IPS-20b (cell line): ENCODE results near the gene ANKRD18B.
"Not testable (repeated sequence)": the region's sequence is repeated elsewhere in the genome, so short reads cannot be mapped to it uniquely, and the experiment has no call there.

Source experiments
- H3K27ac ChIP-seq: one replicate; pipeline ENCODE4 v1.5.1; 2013; ENCODE audit warnings: low read length
- H3K27me3 ChIP-seq: 2 replicates; pipeline ENCODE4 v1.6.1; 2013; ENCODE audit warnings: mild to moderate bottlenecking, low read length, inconsistent platforms; ENCODE audit not compliant: insufficient read depth
- H3K36me3 ChIP-seq: 2 replicates; pipeline ENCODE4 v1.6.1; 2013; ENCODE audit warnings: low read depth, mild to moderate bottlenecking, inconsistent platforms, low read length, moderate library complexity; ENCODE audit not compliant: insufficient read depth
- H3K4me1 ChIP-seq: 2 replicates; pipeline ENCODE4 v1.6.1; 2013; ENCODE audit warnings: mild to moderate bottlenecking, control low read depth, inconsistent platforms, low read length, moderate library complexity; ENCODE audit not compliant: insufficient read depth
- H3K4me3 ChIP-seq: 2 replicates; pipeline ENCODE4 v1.5.1; 2013; ENCODE audit warnings: mild to moderate bottlenecking, low read length, inconsistent platforms
- H3K9ac ChIP-seq: 2 replicates; pipeline ENCODE4 v1.6.1; 2013; ENCODE audit warnings: low read depth, mild to moderate bottlenecking, inconsistent platforms, low read length, moderate library complexity
- H3K9me3 ChIP-seq: 2 replicates; pipeline ENCODE4 v1.6.1; 2013; ENCODE audit warnings: mild to moderate bottlenecking, low read depth, low read length, inconsistent platforms; ENCODE audit not compliant: insufficient read depth

The ANKRD18B gene

GRCh38 chr9:33545715-33546114 lies 21.7 kb downstream of the ANKRD18B start:
- not testable (repeated sequence) for H3K27me3 ChIP-seq, H3K9ac ChIP-seq, H3K9me3 ChIP-seq, H3K4me1 ChIP-seq, H3K27ac ChIP-seq, H3K4me3 ChIP-seq, H3K36me3 ChIP-seq

GRCh38 chr9:33548816-33549215 lies 24.8 kb downstream of the ANKRD18B start:
- not testable (repeated sequence) for H3K4me3 ChIP-seq, H3K27ac ChIP-seq, H3K4me1 ChIP-seq, H3K9me3 ChIP-seq, H3K36me3 ChIP-seq, H3K27me3 ChIP-seq, H3K9ac ChIP-seq

- H3K4me3 ChIP-seq, H3K9ac ChIP-seq, H3K27ac ChIP-seq, H3K4me1 ChIP-seq, H3K9me3 ChIP-seq, H3K27me3 ChIP-seq, H3K36me3 ChIP-seq: not testable (repeated sequence)
These were observed 25.4 kb downstream of the ANKRD18B start for GRCh38 chr9:33549418-33549817.

GRCh38 chr9:33551183-33551582 lies 27.1 kb downstream of the ANKRD18B start:
- not testable (repeated sequence) for H3K4me3 ChIP-seq, H3K4me1 ChIP-seq, H3K27me3 ChIP-seq, H3K36me3 ChIP-seq, H3K9ac ChIP-seq, H3K9me3 ChIP-seq, H3K27ac ChIP-seq

- H3K9me3 ChIP-seq, H3K4me3 ChIP-seq, H3K9ac ChIP-seq, H3K27ac ChIP-seq, H3K4me1 ChIP-seq, H3K27me3 ChIP-seq, H3K36me3 ChIP-seq: not testable (repeated sequence)
These were observed 28.3 kb downstream of the ANKRD18B start for GRCh38 chr9:33552315-33552725.

- not testable (repeated sequence) for H3K9ac ChIP-seq, H3K27me3 ChIP-seq, H3K4me3 ChIP-seq, H3K36me3 ChIP-seq, H3K4me1 ChIP-seq, H3K27ac ChIP-seq, H3K9me3 ChIP-seq
These were observed 36.2 kb downstream of the ANKRD18B start for GRCh38 chr9:33560217-33560616.

- not testable (repeated sequence) for H3K4me1 ChIP-seq, H3K9ac ChIP-seq, H3K27me3 ChIP-seq, H3K36me3 ChIP-seq, H3K9me3 ChIP-seq, H3K4me3 ChIP-seq, H3K27ac ChIP-seq
These were observed 38.1 kb downstream of the ANKRD18B start for GRCh38 chr9:33562196-33562595.

GRCh38 chr9:33567776-33568175 lies 43.7 kb downstream of the ANKRD18B start:
- H3K36me3 ChIP-seq, H3K4me3 ChIP-seq, H3K9me3 ChIP-seq, H3K9ac ChIP-seq, H3K27ac ChIP-seq, H3K4me1 ChIP-seq, H3K27me3 ChIP-seq: not testable (repeated sequence)

GRCh38 chr9:33577786-33578185 lies 53.7 kb downstream of the ANKRD18B start:
- not testable (repeated sequence) for H3K36me3 ChIP-seq, H3K9me3 ChIP-seq, H3K9ac ChIP-seq, H3K27ac ChIP-seq, H3K27me3 ChIP-seq, H3K4me3 ChIP-seq, H3K4me1 ChIP-seq

- H3K27me3 ChIP-seq, H3K36me3 ChIP-seq, H3K27ac ChIP-seq, H3K9me3 ChIP-seq, H3K4me3 ChIP-seq, H3K9ac ChIP-seq, H3K4me1 ChIP-seq: not testable (repeated sequence)
These were observed 55.9 kb downstream of the ANKRD18B start for GRCh38 chr9:33579996-33580395.

- H3K36me3 ChIP-seq, H3K9ac ChIP-seq, H3K4me3 ChIP-seq, H3K27me3 ChIP-seq, H3K9me3 ChIP-seq, H3K27ac ChIP-seq, H3K4me1 ChIP-seq: not testable (repeated sequence)
These were observed 58.6 kb downstream of the ANKRD18B start for GRCh38 chr9:33582686-33583085.

- not testable (repeated sequence) for H3K27me3 ChIP-seq, H3K4me3 ChIP-seq, H3K27ac ChIP-seq, H3K36me3 ChIP-seq, H3K4me1 ChIP-seq, H3K9me3 ChIP-seq, H3K9ac ChIP-seq
These were observed 62.1 kb downstream of the ANKRD18B start for GRCh38 chr9:33586128-33586527.

- not testable (repeated sequence) for H3K4me1 ChIP-seq, H3K27me3 ChIP-seq, H3K9ac ChIP-seq, H3K9me3 ChIP-seq, H3K27ac ChIP-seq, H3K36me3 ChIP-seq, H3K4me3 ChIP-seq
These were observed 63.7 kb downstream of the ANKRD18B start for GRCh38 chr9:33587799-33588198.
